ENCODE measurements around the gene DENND5A.
"Not testable (repeated sequence)": the region's sequence is repeated elsewhere in the genome, so short reads cannot be mapped to it uniquely, and the experiment has no call there.

The DENND5A gene

DNA sequence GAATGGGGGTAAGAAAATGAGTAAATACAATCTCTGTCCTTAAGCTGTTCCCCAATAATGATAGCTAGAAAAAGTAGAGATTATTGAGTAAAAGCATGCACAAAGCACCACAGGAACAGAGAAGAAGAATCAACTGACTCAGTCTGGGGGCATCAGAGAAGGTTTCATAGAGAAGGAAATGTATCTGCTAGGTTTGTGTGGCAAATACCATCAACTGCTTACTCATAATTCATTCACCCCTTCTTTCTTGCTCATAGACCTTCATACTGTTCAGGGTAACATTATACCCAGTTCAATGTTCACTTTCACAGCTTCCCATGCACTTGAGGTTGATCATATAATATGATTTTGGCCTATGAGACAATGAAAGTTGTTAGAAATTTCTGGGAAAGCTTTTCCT is 88.6 kb downstream of the DENND5A start:
- no peak for DNase-seq (ENCODE audit: low read depth)

DNA sequence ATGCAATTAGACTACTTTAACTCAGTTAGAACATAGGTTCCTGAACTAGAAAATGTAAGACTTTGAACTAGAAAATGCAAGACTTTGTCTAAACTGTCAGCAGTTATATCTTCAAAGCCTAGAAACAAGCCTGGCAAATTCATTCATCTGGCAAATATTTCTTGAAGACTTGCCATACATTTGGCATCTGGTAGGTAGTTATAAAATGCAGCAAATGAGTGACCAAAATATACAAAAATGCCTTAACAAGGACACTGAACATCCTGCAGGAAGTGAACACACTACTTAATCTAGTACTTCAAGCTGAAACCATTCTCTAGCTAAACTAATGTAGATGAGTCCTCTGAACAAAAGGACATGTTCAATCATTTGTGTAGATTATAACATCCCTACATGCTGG is 89.0 kb downstream of the DENND5A start:
- DNase-seq (ENCODE audit: low read depth) = no peak

DNA sequence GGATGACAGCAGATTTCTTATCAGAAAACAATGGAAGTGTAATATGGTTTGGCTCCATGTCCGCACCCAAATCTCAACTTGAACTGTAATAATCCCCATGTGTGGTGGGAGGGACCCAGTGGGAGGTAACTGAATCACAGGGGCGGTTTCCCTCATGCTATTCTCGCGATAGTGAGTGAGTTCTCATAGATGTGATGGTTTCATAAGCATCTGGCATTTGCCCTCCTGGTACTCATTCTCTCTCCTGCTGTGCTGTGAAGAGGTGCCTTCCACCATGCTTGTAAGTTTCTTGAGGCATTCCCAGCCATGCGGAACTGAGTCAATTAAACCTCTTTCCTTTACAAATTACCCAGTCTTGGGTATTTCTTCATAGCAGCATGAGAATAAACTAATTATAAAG is 92.8 kb downstream of the DENND5A start:
- DNase-seq (ENCODE audit: low read depth) = no peak

DNA sequence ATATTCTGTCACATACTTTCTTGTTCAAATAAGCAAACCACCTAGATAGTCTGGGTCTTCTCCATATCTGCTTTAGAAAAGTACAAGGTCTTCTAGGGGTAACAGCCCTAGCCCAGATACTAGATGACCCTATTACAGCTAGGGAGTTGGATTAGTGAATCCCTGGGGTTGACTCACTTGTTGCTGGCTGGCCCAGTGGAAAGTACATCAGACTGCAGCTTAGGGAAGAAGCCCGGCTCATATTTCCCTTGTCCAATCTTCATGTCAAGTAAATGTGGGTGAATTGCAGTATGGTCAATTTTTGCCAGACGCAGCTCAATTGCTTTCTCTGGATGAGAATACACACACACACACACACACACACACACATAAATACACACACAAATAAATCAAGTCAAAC is 94.7 kb downstream of the DENND5A start:
- no peak for DNase-seq (ENCODE audit: low read depth)

DNA sequence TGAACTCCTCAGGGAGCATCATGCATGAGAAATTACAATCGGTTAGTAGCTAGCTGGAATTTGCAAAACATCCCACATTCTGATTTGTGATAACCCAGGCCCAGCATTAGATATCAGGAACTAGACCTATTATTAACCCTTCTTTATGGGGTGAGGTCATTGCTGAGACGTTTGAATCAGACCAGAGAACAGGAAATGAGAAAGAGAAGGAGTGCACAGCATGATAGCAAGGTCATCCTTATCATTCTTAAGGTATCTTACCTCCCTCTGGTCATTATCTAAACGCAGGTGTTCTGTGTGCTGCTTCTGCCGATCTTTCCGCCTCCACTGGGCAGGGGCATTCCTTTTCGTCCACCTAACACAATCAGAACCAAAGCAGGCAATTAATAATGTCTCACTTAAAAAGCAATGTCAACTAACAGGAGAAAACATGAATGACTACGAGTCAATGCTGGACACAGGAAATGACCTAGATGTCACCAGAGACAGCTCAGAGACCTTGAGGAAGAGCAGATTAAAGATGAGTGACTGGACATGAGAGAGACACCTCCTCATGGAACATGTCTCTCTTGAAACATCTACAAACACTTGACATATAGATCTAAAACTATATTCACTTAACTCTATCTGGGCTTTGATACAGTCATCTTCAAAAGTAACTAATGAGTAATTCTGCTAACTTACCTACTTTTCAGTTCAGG is 95.4 kb downstream of the DENND5A start:
- DNase-seq (ENCODE audit: low read depth) = no peak

DNA sequence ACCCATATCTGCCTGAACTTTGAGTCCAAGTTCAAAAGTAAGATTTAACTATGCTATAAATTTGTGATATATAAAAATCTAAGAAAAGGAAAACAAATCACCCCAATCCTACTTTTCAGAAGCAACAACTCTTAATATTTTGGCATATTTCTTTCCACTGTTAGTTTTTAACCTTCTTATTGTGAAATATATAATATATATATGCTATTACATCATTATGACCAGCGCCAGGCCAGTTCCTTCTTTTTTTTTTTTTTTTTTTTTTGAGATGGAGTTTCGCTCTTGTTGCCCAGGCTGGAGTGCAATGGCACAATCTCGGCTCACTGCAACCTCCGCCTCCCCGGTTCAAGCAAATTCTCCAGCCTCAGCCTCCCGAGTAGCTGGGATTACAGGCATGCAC is 103.2 kb downstream of the DENND5A start:
- not testable (repeated sequence) for DNase-seq (ENCODE audit: low read depth)

DNA sequence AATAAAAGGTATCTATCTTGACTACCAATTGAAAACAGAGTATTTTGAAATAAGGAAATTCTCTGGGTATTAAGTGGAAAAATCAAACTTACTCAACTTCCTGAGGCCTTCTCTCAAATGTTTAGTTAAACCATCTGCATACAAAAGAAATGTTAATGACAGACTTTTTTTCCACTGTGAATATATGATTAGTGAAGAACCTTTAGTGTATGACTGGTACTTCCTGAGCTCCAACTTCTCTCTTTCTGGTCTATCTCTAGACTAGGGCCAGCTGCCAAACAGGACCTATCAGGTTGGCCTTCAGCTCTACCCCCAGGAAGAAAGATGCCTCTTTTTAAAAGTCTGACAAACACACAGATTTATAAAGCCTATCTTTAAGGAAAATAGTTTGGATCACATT is 105.0 kb downstream of the DENND5A start:
- no peak for DNase-seq (ENCODE audit: low read depth)

DNA sequence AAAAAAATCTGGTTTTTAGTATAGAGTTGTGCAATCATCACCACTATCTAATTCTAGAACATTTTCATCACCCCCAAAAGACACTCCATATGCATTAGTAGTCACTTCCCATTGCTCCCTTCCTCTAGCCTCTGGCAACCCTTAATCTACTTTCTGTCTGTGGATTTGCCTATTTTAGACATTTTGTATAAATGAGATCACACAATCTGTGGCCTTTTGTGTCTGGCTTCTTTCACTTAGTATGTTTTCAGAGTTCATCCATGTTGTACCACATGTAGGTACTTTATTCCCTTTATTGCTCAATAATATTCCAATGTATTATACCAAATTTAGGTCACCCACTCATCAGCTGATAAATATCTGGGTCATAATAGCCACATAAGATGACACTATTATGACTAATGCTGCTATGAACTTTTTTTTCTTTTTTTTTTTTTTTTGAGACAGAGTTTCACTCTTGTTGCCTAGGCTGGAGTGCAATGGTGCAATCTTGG is 106.2 kb downstream of the DENND5A start:
- DNase-seq (ENCODE audit: low read depth) = no peak

DNA sequence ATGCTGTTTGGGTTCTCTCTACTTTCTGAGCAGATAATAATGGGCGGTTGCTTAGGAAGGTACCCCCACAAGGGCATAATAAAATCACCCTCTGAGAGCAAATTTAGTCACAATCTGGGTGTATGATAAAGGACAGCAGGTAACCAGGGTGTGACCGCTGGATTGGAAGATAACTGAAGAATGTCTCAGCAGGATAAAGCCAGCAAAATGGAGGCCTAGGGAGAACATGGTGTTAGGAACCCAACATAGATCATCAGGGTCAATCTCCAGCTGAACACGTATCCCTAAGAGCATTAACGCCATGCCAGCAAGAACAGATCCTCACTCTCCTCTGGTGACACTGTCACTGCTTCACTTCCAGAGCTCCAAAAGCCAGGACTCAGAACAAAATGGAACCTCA is 109.2 kb downstream of the DENND5A start:
- DNase-seq (ENCODE audit: low read depth) = no peak

DNA sequence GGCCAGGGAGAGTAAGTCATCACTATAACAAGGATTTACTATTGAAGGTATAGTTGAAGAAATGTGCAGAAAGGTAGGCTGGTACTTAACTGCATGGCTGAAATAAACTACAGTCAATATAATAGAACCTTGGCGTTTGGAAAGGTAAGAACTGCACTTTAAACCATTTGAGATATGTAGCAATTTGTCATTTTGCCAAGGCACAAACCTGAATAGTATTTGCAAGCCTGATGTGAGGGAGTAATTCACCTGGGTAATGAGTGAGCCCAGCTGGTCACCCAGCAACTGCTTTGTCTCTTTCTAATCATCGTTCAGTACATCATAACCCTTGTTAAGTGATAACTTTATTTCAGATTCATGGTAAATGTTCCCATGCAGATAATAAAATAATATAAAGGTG is 111.5 kb downstream of the DENND5A start:
- DNase-seq (ENCODE audit: low read depth) = no peak

DNA sequence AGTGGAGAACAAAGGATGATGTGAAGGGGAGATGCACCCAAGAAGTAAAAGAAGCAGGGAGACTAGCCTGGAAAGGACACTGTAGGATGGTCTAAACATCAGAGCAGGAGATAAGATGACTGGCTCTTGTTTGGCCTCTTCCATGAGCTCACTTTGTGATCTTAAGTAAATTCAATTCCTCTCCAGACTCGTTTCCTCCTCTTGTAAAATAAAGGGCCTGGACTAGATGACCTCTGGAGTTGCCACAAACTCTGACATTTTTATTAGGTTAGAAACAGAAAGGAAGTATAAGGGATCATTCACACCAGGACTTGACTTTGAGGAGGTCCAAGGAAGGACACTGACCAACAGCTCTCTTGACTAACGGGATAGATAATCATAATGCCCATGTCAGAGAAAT is 113.5 kb downstream of the DENND5A start:
- DNase-seq (ENCODE audit: low read depth) = no peak

DNA sequence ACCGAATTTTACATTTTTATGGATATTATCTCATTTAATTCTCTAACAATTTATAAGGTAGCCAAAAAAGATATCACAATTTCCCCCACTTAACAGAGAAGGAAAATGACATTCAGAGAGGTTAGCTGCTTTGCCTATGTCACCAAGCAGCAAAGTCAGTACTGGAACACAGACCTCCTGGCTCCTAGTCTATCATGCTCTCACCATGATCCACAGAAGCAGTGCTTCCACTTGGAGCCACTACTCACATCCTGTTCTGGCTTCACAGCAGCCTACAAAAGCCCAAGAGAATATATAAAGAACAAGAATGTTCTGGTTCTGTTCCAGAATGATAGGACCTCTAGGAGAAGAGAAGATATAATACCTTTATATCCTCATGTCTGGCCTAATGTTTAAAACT is 114.2 kb downstream of the DENND5A start:
- DNase-seq (ENCODE audit: low read depth) = no peak

DNA sequence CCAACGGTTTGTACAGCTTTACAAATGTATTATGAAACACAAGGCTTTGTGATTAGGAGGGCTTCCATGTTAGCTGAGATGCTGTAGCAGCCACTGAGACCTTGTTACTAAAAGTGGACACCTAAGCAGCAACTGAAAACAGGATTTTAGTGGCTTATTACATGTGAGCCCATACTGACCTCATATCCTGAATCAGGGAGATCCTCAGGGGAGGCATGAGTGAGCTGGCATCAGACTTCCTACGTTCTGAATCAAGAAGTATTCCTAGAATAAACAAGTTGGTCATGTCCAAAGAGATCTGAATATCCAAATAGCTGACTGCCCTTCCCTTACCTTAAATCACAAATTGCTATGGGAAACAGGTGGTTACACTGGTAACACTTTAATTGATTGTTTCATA is 114.6 kb downstream of the DENND5A start:
- DNase-seq (ENCODE audit: low read depth) = no peak

DNA sequence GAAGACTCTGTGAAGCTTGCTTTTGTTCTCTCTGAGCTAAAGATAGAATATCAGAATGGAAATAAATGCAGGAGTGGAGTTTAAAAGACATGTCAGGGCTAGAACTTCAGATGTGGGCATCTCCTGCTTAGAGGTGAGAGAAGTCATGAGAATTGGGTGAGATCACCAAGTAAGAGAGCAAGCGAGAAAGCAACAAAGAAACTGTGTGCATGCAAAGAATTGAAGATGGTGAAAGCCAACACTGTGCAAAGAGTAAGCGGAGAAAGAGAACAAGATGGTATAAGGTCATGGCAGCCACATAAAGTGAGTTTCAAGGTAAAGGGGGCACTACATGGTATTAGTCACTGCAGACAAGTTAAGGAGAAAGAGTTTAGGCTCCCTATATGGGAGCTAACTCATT is 116.4 kb downstream of the DENND5A start:
- no peak for DNase-seq (ENCODE audit: low read depth)

DNA sequence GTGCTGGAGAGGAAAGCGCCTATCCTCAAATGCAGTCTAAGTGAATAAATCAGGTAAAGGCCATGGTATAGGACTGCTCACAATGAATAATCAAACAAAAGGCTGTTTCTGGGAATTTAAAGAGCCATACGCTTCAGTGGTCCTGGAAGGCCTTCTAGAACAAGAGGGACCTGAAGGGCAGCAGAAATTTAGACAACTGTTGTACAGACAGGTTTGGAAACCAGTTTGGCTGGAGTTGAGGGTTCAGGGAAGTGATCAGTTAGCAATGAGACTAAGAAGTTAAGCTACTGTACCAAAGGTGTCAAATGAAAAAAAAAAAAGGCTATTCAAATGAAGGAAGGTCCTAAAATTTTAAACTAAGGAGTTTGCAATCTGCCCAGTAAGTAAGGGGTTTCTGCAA is 117.1 kb downstream of the DENND5A start:
- DNase-seq (ENCODE audit: low read depth) = no peak

DNA sequence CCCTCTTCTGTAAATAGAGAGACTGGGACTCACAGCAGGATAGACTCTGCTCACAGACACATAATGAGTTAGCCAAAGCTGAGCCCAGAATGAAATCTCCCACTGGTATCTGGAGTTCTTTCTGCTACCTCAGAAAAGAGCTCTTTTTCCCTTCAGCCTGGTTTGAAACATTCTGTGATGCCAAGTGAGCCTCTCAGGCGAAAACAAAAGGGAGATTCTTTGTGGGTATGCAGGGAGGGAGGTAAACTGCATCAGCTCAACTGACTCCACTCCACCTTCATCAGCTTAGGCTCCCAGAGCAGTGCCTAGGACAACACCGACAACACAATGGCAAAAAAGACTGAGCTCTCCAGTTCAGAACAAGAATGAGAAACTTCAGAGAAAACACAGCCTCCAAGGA is 118.7 kb downstream of the DENND5A start:
- no peak for DNase-seq (ENCODE audit: low read depth)

DNA sequence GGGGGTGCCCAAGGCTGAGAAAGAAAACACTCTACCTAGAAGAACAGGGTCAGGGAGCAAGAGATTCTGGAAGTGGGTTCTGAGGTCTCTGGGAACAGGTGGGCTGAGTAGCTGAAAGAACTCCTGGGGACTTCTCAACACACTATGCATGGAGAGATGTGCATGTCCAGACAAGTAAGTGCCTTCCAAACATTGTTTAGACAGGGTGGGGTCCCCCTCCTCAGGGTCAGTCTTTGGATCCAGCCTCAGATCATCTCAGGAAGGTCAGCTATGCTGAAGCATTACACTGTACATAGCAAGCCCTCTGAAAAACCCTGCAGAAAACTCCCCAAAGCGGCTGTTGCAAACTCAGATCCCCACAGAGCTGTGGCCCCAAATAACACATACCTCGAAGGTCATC is 119.9 kb downstream of the DENND5A start:
- no peak for DNase-seq (ENCODE audit: low read depth)

DNA sequence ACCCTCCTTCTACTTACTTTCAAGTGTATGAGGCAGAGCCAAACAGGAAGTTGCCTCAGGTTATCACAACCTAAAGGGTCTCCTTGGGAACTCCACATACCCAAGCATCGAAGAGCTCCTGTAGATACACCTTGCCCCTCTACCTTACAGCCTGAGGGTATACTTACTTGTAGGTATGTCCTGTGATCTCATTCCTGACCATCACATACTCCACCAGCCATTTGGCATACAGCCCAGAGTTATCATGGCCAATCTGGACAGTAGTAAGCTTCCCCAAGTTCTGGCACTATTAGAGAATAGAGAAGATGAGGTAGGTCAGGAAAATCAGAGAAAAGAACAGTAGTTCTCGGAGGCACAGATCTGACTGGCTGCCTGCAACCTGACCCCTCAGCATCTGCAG is 120.3 kb downstream of the DENND5A start:
- DNase-seq (ENCODE audit: low read depth) = no peak

DNA sequence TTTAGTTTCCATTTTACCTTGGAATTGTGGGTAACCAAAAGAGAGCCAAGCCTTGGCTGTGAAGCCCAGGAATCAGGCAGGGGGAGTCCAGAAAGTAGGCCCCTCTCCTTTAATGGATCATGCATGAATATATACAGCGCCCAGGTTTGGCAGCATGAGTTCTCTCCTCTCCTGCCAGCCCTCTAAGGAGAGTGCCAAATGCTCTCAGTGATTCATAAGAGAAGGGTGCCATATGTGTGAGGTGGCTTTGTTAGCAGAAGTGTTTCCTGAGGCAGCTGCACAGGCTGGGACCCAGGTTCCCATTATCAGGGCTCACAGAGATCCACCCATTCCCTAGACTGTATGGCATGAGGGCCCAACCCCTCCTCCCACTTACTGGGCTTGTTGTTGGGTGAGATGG is 121.4 kb downstream of the DENND5A start:
- no peak for DNase-seq (ENCODE audit: low read depth)

DNA sequence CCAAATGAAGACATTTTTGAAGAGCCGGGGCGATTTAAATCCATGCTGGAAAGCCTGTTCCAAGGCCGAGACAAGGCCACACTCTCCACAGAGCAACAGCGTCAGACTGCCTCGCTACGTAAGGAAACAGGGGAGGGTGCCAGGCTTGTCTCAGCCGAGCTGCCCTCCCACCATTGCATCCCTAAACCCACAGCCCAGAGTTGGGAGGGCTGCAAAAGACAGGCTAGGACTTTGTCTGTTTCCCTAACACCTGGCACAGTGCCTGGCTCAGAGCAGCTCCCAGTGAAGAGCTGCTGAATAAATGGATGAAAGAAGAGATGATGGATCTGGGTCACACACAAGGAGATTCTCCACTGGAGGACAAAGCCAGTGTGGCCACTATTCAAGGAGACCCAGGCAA is 122.4 kb downstream of the DENND5A start:
- DNase-seq (ENCODE audit: low read depth) = no peak

DNA sequence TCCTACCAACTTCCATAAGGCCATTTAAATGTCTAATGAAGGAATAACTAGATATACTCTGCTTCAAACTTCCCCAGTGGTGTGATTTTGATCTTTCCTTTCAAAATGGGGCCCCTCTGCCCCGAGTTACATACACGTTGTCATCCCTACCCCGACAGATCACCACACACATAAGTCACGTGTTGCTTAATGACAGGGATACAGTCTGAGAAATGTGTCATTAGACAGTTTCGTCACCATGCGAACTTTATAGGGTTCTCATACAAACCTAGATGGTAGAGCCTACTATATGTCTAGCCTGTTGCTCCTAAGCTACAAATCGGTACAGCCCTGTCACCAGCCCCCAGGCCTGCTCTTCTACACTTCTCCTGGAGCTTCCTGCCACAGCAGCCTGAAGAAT is 124.0 kb downstream of the DENND5A start:
- DNase-seq (ENCODE audit: low read depth) = no peak

DNA sequence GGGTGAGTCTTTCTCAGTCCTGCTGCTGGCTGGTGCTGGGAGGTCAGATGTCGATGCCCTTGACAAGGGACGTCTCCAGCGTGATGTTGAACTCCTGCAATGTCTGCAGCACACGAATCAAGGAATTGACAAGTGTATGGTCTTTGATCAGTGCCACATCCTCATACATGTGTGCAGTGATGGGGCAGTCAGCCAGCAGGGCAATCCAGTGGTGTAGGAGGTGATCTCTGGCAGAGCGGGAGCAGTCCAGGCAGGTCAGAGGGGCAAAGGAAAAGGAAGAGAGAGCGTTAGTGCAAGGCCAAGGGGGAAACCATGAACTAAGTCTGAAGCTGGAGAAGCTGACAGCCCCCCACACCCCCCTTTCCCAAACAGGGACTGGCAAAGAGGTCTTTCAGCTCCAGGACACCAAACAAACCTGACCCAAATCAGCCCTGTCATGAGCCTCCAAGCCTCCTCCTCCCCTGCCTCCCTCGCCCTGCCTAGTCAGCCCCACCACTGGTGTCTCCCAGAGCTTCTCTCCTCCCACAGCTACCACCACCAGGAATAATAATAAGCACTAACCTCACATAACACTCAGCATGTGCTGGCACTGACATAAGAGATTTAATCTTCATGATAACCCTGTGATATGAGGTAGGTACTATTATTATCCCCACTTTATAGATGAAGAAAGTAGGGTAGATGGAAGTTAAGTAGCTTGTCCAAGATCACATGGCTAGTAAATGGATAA is 125.4 kb downstream of the DENND5A start:
- no peak for DNase-seq (ENCODE audit: low read depth)

DNA sequence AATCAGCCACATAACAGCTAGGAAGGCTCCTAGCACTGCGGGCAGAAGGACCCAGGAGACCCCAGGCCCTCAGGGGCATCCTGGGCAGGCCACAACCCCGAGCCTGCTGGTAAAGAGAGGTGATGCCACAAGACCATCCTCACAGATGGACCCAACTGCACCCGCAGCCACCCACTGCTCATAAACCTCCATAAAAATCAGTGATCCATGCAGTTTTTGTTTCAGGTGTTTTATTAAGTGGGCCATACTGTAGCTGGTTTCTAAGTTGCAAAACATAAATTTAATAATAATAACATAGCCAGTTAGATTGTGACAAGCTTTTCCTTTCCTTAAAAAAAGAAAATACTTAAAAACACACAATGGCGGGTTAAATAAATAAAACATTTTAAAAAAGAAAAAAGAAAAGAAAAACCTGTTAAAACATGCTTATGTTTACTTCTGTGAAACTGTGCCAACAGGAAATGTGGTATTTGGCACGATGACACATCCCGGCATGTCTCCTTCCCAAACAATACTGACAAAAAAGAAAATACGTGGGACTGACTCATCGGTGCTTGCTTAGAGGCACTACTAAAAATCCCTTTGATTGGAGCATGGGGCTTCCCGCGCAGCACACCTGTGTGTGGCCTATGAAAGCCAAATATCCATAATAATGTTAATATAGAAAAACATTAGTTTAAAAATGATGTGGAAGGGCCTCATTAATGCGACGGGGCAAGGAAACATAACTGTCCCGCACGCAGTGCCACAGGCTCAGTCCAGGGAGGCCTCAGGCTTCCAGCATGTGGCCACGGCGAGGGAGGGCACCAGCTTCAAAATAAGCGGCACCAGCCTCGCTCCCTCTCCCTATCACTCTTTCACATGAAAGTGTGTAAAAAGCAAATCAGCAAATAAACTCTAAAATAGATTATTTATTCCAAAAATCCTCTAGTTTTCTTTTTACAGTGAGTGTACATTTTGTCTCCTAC is 126.3 kb downstream of the DENND5A start:
- DNase-seq (ENCODE audit: low read depth) = no peak

Measured in CMK (cell line).